Lower leg skin (tissue), 3 donors: Measurements from ENCODE around the gene RBKS.

ENCODE experiments used
- POLR2A ChIP-seq, 2 donors: fragments of 450-650 bp; IDR thresholded peaks; one replicate each; pipeline ENCODE4 v1.6.1; 2016 to 2017; ENCODE audit warnings: antibody characterized with exemption in 2 of 2, mild to moderate bottlenecking in 1 of 2, moderate library complexity in 1 of 2
- TF ChIP-seq, protein P1 (sequence below), 3 donors: fragments of 450-650 bp; IDR thresholded peaks; one replicate each; pipeline ENCODE4 v1.5.1; 2016; ENCODE audit warnings: antibody characterized with exemption in 3 of 3, mild to moderate bottlenecking in 3 of 3, moderate library complexity in 2 of 3

DNA sequence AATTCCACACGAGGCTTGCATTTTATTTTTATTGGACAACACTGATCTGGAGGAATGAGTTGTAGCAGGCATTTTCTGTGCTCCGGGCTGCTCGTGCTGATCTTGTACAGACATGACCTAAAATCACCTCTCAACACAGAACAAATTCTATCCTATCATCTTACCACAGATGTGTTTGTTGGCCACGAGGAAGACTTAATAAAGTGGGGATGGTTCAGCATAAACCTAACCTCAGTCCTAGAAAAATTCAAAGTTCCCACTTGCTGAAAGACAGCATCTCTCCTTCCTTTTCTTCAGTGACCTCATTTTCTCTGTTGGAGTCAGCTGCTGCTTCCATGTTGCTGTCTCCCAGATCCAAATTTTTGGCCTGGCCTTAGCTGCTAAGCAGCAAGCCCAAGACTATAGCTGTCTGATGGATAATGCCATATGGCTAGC lies 45.3 kb downstream of the RBKS start:
- TF ChIP-seq, protein P1, sequence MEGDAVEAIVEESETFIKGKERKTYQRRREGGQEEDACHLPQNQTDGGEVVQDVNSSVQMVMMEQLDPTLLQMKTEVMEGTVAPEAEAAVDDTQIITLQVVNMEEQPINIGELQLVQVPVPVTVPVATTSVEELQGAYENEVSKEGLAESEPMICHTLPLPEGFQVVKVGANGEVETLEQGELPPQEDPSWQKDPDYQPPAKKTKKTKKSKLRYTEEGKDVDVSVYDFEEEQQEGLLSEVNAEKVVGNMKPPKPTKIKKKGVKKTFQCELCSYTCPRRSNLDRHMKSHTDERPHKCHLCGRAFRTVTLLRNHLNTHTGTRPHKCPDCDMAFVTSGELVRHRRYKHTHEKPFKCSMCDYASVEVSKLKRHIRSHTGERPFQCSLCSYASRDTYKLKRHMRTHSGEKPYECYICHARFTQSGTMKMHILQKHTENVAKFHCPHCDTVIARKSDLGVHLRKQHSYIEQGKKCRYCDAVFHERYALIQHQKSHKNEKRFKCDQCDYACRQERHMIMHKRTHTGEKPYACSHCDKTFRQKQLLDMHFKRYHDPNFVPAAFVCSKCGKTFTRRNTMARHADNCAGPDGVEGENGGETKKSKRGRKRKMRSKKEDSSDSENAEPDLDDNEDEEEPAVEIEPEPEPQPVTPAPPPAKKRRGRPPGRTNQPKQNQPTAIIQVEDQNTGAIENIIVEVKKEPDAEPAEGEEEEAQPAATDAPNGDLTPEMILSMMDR (IDR thresholded peaks at IDR 0.05): no peak
- TF ChIP-seq POLR2A (IDR thresholded peaks at IDR 0.05): no peak
